Fibroblast of the conjunctiva (primary cell): Measurements from ENCODE around the gene MTX1.
"Not testable (repeated sequence)": the region's sequence is repeated elsewhere in the genome, so short reads cannot be mapped to it uniquely, and the experiment has no call there.

ENCODE experiments used
- DNase-seq: peaks from one replicate; pipeline ENCODE4 v3.0.0-alpha.2; 2010; ENCODE audit warnings: low read depth

MTX1 gene

GRCh38 chr1:155207806-155208540 lies 522 bp upstream of the MTX1 start, which contains the start of gene THBS3:
TSS of gene THBS3 (minus strand) at chr1:155207897. CDS start at chr1:155207876, 21 bp downstream.
- peak; percentile 37 for DNase-seq

GRCh38 chr1:155209312-155209721 lies 822 bp downstream of the MTX1 start:
- DNase-seq: no peak

- DNase-seq: no peak
Observed at GRCh38 chr1:155210314-155211104, 2.0 kb downstream of the MTX1 start.

- not testable (repeated sequence) for DNase-seq
Observed at GRCh38 chr1:155211381-155212050, 3.0 kb downstream of the MTX1 start.

GRCh38 chr1:155212051-155212440 lies 3.6 kb downstream of the MTX1 start:
- not testable (repeated sequence) for DNase-seq

- not testable (repeated sequence) for DNase-seq
Observed at GRCh38 chr1:155214702-155215101, 6.2 kb downstream of the MTX1 start.

- DNase-seq: no peak
Observed at GRCh38 chr1:155218854-155219591, 10.5 kb downstream of the MTX1 start.

GRCh38 chr1:155219592-155220031 lies 11.1 kb downstream of the MTX1 start:
- DNase-seq: no peak

GRCh38 chr1:155220211-155220965 lies 11.9 kb downstream of the MTX1 start:
- not testable (repeated sequence) for DNase-seq

- no peak for DNase-seq
Observed at GRCh38 chr1:155223047-155223446, 14.6 kb downstream of the MTX1 start.

- not testable (repeated sequence) for DNase-seq
Observed at GRCh38 chr1:155225404-155225759, 16.9 kb downstream of the MTX1 start.

GRCh38 chr1:155226188-155226909 lies 17.9 kb downstream of the MTX1 start:
- peak; percentile 67 for DNase-seq

GRCh38 chr1:155226910-155227260 lies 18.4 kb downstream of the MTX1 start:
- DNase-seq: no peak

- DNase-seq: peak; percentile 99
Observed at GRCh38 chr1:155227261-155228095, 19.0 kb downstream of the MTX1 start.

- no peak for DNase-seq
Observed at GRCh38 chr1:155228096-155228427, 19.6 kb downstream of the MTX1 start.

GRCh38 chr1:155231302-155231701 lies 22.8 kb downstream of the MTX1 start:
- not testable (repeated sequence) for DNase-seq

- not testable (repeated sequence) for DNase-seq
Observed at GRCh38 chr1:155232001-155232978, 23.8 kb downstream of the MTX1 start.

GRCh38 chr1:155233502-155233901 lies 25.0 kb downstream of the MTX1 start:
- not testable (repeated sequence) for DNase-seq
